NCI-H1092 treated with DMSO at 0.1 percent for 48 hours (cell line): ENCODE data around the gene RPLP2.
A peak's percentile ranks its signal among the peaks of the same experiment; 100 is the strongest.

ENCODE experiments used
- DNase-seq: peaks from one replicate; lab custom pipeline; 2025; lab: John Stamatoyannopoulos, UW

The RPLP2 gene

DNA sequence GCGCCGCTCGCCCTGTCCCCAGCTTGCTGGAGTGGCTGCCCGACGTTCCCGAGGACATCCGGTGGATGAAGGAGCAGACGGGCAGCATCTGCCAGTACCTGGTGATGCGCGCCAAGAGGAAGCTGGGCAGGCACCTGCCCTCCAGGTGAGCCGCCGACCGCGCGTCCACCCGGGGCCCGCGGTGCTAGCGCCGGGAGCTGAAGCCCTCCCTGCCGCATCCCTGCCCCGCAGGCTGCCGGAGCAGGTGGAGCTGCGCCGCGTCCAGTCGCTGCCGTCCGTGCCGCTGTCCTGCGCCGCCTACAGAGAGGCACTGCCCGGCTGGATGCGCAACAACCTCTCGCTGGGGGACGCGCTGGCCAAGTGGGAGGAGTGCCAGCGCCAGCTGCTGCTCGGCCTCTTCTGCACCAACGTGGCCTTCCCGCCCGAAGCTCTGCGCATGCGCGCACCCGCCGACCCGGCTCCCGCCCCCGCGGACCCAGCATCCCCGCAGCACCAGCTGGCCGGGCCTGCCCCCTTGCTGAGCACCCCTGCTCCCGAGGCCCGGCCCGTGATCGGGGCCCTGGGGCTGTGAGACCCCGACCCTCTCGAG is 14.6 kb downstream of the RPLP2 start:
- DNase-seq, result peak; percentile 88

DNA sequence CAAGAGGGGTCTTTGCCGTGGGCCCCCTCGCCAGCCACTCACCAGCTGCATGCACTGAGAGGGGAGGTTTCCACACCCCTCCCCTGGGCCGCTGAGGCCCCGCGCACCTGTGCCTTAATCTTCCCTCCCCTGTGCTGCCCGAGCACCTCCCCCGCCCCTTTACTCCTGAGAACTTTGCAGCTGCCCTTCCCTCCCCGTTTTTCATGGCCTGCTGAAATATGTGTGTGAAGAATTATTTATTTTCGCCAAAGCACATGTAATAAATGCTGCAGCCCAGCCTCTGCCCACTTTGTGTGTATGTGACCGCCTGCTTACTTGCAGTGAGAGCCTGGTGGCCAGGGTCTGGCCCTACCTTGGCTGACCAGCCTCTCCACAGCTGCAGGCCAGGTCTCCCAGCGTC is 15.2 kb downstream of the RPLP2 start:
- DNase-seq, result peak; percentile 52

DNA sequence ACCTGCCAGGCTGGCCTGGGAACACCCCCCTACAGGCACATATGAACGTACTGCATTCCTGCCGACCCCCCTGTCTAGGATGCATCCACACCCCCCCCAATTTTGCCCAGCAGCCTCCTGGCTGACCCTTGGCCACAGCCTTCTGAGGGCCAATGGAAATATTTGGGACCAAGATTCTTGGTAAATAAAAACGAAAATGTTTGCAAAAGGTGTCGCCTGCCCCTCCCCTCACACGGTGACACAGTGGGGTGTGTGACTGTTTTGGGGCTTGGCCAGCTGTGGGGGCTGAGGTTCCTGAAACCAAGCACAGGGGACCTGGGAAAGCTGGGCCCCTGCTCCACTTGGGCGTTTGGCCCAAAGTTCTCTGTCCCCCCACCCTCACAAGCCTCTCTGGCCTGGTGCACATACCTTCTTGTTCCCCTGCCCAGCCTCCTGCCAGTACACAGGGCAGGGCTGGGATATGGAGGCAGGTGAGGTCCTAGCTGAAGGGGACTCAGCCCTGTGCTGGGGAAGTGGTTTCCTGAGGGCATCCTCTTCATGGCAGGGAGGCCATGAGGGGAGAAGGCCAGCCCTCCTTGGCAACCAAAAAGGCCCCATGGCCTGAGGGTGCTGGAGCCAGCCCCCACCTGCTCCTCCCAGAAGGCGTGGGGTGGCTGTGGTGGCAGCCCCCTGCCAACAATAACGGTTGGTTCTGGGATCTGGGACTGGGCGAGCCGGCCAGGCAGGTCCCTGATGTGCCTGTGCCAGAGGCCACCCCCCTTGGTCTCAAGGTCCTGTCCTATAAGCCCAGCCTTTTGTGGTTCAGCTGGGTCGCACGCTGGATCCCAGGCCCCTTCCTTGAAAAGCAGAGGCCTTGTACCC is 15.8 kb downstream of the RPLP2 start:
- no peak for DNase-seq

DNA sequence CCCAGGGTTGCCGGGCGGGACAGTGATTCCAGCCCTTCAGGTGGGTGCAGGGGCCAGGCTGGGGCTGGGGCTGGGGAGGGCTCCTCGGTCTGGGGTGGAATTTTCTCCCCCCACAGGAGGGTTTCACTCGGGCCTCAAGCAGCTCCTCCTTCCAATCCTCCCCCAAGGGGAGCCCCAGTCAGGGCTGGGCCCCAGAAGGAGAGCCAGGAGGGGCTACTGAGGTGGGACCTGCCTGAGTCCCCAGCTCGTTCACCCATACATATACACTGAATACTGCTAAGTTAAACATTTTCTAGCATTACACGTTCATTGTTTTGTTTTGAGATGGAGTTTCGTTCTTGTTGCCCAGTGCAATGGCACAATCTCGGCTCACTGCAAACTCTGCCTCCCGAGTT is 16.5 kb downstream of the RPLP2 start:
- no peak for DNase-seq

DNA sequence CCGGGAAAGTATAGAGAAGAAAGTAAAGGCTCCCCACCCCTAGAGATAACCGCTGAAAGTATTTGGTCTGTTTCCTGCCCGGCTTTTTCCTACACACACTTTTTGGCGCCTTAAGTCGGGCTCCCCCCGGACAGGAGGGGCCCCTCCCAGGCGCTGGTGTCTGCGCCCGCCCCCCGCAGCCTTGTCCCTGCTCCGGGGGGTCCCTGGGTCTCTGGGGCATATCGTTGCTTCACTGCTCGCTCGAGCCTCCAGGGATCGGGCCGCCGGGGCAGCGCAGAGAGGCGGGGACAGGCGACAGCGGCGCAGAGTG is 17.0 kb downstream of the RPLP2 start:
- DNase-seq, result no peak

DNA sequence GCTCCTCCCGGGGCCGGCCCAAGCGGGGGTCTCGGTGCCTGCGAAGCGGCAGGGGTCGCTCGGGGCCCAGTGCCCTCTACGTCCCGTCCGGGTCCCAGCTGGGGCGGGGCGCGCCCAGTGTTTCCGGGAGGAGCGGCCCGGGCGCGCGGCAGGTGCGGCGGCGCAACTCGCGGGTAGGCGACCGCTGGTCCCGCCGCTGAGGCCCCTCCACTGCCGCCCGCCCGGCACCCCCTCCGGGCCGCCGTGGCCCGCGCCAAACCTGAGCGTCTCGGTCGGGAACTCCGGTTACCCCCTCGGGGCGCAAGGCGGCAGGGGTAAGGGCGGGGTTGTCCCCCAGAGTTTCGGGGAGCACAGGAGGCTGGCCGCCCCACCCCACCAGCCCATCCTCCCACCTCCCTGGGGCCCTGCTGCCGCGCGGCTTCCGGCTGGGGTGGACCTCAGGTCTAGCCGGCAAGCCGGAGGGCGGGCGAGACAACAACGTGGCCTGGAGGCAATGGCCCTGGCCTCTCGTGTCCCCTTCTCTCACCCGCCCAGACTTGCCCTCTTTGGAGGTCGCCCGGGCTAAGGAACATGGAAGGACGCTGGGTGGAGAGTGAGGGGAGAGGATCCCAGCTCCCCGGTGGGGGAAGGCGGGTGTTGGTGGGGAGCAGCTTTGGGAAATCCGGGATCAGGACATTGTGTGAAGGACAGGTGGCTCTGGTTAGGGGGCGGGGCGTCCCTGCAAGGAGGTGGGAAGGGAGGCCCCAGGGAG is 17.6 kb downstream of the RPLP2 start:
- no peak for DNase-seq

DNA sequence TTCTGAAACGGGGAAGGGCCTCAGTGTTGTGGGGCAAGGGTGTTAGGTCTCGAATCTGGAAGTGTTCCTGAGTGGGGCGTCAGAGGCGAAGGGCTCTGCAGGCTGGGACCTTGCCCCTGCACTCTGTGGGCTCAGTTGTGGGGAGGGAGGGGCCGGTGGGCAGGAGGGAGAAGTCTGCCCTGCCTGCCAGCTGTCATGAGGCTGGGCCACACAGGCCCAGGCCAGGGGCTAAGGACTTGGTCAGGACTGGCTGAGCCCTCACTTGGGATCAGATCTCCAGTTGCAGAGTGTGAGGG is 18.1 kb downstream of the RPLP2 start, which contains the start of gene CRACR2B:
TSS of gene CRACR2B (plus strand) at position 23 of the 296 bp plus-strand sequence. CDS start 689 bp downstream, outside the sequence.
- no peak for DNase-seq

DNA sequence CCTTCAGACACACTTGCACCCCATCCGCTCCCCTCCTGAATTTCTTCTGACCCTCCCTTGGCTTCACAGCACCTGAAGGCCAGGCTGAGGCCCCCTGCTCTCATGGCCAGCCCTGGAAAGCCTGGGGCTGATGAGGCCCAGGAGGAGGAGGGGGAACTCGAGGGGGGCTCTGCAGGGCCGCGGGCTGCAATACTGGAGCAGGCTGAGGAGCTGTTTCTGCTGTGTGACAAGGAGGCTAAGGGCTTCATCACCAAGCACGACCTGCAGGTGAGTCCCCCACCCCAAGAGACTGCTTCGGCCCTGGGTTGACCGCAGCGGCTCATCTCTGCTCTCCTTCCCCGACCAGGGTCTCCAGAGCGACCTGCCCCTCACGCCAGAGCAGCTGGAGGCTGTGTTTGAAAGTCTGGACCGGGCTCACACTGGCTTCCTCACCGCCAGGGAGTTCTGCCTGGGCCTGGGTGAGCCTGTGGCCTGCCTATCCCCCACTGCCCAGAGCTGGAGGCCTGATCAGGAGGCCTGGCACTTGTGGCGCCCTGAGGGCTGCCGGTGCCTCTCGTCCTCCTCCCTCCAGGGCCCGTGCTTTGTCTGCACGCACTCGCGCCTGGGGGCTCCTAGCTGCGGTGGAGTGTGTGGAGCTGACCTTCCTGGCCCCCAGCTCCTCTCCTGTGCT is 18.9 kb downstream of the RPLP2 start:
- no peak for DNase-seq

DNA sequence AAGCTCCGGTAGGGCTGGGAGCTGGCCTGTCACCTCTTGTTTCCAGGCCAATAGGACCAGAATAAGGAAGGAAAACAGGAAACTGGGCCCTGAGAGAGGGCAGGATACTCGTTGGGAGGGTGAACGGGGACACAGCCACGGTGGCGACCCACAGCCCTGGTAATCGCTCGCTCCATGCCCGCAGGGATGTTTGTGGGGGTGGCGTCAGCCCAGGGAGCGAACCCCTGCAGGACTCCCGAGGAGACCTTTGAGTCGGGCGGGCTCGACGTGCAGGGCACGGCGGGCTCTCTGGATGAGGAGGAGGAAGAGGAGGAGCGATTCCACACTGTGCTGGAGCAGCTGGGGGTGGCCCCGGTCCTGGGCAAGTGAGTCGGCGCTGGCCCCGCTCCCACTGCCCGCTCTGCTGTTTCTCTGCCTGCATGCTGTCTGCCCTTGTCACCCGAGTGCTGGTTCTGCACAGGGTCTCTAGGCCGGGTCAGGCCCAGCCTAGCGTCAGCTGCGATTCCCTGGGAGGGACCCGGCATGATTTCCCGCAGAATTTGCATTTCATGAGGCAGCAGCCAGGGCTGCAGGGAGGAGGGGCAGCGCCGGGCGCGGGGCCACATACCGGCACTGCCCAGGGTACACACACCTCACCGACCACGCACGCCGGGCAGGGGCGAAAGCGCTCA is 19.5 kb downstream of the RPLP2 start:
- DNase-seq, result no peak

DNA sequence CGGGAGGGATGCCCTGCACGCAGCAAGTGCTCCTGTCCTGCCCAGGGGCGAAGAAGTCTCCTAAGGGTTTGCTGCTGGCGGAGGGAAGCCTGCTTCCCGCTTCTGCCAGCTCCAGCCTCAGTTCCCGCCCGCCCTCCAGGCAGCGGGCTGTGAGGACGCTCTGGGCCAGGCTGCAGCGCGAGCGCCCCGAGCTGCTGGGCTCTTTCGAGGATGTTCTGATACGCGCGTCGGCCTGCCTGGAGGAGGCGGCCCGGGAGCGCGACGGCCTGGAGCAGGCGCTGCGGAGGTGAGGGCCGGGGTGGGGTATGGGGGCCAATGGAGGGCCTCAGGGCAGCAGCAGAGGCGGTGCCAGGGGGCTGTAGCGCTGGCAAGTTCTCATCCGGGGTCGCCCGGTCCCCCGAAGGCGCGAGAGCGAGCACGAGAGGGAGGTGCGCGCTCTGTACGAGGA is 20.1 kb downstream of the RPLP2 start:
- no peak for DNase-seq

DNA sequence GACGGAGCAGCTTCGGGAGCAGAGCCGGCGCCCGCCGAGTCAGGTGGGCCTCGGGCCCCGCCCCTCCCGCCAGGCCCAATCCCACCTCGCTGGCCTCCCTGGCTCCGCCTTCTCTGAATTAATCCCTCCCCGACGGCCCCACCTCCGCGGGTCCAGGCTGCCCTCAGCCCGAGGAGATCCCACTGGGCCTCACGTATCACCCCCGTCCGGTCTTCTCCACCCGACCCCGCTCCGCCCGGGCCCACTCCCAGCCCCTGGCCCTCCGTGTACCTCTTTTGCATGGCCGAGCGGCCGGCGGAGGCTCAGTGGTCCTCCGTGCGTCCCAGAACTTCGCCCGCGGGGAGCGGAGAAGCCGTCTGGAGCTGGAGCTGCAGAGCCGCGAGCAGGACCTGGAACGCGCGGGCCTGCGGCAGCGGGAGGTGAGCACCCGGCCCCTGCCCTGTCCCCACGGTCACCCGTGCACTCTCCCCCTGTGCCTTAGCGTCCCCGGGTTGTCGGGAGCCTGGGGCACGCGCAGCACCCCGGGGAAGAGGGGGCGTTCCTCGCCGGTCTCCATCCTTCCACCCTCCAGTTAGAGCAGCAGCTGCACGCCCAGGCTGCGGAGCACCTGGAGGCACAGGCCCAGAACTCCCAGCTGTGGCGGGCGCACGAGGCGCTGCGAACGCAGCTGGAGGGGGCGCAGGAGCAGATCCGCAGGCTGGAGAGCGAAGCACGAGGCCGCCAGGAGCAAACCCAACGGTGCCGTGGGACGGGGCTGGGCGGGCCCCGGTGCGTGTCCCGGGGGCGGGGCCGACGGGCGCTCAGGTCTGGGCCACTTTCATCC is 20.7 kb downstream of the RPLP2 start:
- peak; percentile 80 for DNase-seq

DNA sequence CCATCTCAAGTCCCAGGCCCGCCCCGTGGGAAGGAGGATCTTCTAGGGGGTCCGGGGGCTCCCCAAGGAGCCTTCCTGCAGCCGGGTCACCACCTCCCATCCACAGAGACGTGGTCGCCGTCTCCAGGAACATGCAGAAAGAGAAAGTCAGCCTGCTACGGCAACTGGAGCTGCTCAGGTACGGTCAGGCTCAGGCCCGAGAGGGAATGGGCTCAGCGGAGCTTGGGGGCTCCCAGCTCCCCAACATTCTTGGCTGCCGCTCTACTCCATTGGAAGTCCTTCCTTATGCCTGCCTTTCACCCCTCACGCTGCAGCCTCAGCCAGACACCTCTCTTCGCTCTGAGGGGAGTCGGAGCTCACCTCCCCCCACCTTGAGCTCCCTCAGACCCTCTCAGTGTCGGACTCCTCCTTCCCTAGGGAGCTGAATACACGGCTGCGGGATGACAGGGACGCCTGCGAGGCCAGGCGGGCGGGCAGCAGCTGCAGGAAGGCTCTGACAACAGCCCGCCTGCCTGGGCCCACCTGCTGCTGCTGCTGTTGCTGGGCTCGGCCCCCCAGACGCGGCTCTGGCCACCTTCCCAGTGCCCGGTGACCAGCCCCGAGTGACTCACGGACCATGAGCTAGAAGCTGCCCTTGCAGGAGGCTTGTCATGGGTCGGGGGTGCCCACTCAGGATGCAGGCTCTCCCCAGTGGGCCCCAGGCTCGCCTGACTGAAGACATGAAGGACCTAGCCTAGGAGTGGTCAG is 21.5 kb downstream of the RPLP2 start:
- DNase-seq, result peak; percentile 56

DNA sequence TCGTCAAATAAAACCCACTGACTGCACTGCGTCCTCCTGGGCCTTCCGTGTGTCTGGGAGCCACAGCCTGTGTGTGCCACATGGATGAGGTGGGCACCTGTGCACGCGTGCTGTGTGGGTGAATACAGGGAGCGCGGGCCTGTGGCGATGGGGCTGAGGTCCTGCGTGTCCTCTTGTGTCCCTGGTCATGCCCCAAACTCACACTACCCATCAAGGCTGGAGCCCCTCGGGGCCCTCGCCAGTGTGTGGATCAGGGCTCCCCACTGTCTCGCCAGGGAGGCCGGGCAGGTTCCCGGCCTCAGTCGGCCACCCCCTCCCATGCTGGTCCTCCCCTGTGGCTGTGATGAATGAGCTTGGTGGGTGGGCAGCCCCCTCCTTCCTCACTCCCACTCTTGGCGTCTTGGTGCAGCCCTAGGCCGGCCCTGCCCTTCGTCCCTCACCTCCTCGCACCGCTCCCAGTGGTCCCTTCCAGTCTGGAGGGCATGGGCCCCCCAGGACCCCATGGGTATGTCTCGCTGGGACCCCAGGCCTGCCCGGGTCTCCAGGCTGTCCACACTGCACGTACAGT is 22.3 kb downstream of the RPLP2 start:
- DNase-seq, result no peak

DNA sequence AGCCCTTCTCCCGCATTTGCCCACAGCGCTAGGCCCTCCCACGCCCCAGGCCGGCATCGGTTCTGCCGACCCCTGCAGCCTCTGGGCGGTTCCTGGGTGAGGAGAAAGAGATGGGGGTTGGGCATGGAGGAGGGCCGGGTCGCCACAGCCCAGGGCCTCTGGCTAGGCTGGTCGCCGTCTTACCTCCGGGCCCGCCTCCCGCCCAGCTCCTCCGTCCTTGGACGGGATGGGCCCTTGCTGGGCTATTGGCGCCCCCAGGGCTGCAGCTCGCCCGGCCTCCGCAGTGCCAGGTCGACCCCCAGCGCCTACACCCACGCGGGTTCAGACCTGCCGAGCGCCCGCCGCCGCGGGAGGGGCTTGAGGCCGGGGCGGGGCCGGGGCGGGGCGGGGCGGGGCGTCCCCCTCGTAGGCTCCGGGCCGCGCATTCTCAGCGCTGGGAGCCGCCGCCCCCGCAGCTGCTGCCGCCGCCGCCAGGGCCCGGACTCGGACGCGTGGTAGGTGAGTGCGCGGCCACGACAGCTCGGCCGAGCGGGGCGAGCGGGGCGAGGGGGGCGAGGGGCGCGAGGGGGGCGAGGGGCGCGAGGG is 22.9 kb downstream of the RPLP2 start, which contains the start of gene CD151:
TSS of gene CD151 (plus strand) at position 424 of the 585 bp plus-strand sequence. CDS start 3,118 bp downstream, outside the sequence.
- peak; percentile 9 for DNase-seq

DNA sequence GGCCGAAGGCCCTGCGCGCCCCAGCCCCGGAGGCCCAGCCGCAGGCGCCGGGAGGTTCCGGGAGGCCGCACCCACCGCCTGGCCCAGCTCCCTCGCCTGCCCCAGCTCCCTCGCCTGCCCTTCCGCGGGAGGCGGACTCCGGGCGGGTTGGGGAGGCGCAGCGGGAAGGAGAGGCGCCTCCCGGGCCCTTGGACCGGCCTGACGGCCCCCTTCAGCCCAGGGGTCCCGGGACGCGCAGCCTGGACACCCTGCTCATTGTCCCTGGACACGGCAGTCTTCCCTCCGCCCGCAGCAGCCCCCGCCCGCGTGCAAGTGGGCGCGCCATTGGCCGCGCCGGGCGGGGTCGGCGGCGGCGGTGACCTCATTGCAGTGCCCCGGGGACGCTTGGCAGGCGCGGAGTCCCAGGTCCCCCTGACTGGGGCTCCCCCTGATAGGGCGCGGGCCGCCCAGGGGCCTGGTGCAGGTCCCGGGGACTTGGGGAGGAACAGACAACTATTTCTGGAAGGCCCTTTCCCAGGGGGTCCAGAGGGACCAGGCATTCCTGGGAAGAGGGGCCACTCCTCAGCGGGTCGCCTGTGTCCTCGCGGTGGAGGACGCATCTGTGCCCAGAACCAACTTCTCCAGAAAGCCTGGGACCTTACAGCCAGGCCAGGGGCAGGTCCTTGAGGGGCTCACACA is 23.5 kb downstream of the RPLP2 start:
- peak; percentile 21 for DNase-seq

DNA sequence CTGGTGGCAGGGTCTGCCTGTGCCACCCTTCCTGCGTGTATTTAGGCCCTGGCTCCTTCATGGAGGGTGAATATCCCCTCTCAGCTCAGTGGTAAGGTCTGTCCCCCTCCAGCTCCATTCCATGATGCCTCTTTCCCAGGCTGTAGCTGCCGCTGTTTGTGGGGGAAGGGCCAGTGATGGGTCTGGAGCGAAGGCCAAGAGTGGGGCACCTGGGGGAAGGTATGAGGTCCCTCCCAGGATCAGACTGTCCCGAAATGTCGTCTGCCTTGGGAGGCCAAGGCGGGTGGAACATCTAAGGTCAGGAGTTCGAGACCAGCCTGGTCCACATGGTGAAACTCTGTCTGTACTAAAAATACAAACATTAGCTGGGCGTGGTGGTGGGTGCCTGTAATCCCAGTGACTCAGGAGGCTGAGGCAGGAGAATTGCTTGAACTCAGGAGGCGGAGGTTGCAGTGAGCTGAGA is 24.1 kb downstream of the RPLP2 start:
- DNase-seq, result no peak

DNA sequence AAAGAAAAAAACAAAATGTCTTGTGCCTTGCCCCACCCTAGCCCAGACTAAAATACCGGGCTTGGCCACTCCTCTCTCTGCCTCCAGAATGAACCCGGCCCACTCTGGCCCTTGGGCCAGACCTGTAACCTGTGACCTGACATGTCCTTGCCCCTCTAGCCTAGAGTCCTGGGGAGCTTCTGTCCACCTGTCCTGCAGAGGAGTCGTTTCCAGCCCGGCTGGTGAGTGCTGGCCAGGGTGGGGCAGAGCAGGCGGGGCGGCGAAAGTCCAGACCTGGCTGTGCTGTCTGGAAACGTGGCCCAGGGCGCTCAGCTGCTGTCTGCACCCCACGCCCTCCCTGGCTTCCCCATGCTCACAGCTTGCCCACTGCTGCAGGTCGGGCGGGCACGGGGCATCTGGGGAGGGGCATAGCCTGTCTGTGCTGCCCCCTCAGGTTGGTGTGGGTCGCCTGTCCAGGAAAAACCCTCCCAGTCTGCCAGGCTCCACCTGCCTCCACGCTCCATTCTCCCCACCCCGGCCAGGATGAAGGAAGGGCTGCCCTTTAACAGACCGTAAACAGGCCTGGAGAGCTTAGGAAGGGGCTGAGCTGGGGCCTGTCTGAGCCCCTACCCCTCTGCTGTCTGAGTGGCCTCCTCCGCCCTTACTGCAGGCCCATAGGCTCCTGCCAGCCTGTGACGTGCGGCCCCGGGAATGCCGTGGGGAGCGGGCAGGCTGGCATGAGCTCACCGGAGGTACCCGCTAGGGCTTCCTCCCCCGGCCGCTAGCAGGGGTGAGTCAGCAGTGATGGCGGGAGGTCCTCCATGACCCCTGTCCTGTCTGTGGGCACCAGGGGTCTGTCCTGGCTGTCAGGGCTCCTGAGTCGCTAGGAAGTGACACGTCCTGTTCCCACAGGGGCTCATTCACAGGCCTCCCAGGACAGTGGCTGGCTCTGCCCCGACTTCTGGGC is 24.9 kb downstream of the RPLP2 start:
- DNase-seq, result no peak

DNA sequence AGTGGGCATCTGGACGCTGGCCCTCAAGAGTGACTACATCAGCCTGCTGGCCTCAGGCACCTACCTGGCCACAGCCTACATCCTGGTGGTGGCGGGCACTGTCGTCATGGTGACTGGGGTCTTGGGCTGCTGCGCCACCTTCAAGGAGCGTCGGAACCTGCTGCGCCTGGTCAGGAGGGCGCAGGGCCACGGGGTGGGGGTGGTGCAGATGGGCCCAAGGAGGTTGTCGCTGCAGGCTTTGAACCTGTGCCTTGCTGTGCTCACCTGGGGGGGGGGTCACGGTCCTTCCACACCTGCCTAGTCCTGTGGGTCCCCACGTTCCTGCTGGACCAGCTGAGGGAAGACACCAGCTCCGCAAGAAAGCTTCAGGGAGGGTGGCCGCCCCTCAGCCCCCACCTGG is 26.5 kb downstream of the RPLP2 start:
- DNase-seq, result no peak
